Mucosa of descending colon (tissue), 3 donors: ENCODE results near the gene RUNX3. TPM values are rescaled to one million over a fixed set of nuclear protein-coding genes. Genes with fewer than 3 reads are reported as not detected.

Experiments used
- ATAC-seq: fragments of 200-7000 bp; cut with Tn5 transposase; one replicate; pipeline ENCODE4 v1.9.1; 2020; ENCODE audit warnings: mild to moderate bottlenecking, moderate library complexity
- DNase-seq, 3 donors: peaks; one replicate each; pipeline ENCODE4 v3.0.0-alpha.2; 2020
- H3K36me3 ChIP-seq: fragments of 200-600 bp; one replicate; pipeline ENCODE4 v1.8.0; 2021; ENCODE audit warnings: low read depth, mild to moderate bottlenecking
- H3K4me1 ChIP-seq: fragments of 200-600 bp; one replicate; pipeline ENCODE4 v1.8.0; 2021; ENCODE audit warnings: low read depth, mild to moderate bottlenecking
- H3K4me3 ChIP-seq: fragments of 200-600 bp; one replicate; pipeline ENCODE4 v1.8.0; 2021; ENCODE audit warnings: mild to moderate bottlenecking
- H3K9me3 ChIP-seq: fragments of 200-600 bp; one replicate; pipeline ENCODE4 v1.8.0; 2021; ENCODE audit warnings: mild to moderate bottlenecking
- intact Hi-C, 2 donors: fragments of 100-400 bp; cut with DNase I in 1 of 2; cut with micrococcal nuclease in 1 of 2; formaldehyde crosslinking; loops; one replicate each; pipeline versions ENCODE4 v1.11.0 to v1.11.1; 2022; cut with DNase I, micrococcal nuclease
- total RNA-seq, 3 donors: library from RNA; stranded (reverse); fragmentation: NEBNext Ultra II Directional in 2 of 3; extraction: Animal tissue kit (Norgen Biotek cat#: 25700) in 2 of 3; gene quantifications; one replicate each; pipeline versions ENCODE4 v1.2.1 to v1.2.4, GENCODE V29; 2021 to 2023
- TF ChIP-seq, protein P1 (sequence below): fragments of 200-600 bp; IDR thresholded peaks from one replicate; pipeline ENCODE4 v1.8.0; 2022; ENCODE audit warnings: antibody characterized with exemption, mild to moderate bottlenecking
- donor health status: DM: no; HTN: no; CAD: no; lungs with moderate emphysema.
- donor health status: DM: no; HTN: no; CAD: no.
- donor health status: DM: no; HTN: yes; CAD: no.

RUNX3 gene
- total RNA-seq, 3 donors from 2014 or later, result 3.2 to 6.1 (median 5.0) TPM

DNA sequence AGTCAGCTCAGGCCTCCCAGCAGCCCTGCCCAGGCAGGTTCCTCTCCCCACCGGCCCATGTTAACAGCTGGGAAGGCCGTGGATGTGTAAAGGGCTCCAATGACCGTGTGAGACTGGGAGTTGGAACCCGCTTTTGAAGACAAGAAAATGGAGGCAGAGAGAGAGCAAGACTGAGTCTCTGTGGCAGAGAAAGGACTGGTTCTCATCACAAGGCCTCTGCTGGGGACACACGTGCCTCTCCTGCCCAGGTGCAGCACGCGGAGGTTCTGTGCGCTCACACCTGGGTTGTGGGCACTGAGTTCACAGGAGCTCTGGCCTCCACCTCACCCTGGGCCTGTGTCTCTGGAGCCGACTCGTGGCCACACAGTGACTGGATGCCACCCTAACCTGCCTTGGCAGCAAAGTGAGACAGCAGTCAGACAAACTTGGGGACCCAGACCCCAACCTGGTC, 27.0 kb downstream of the RUNX3 start:
- no peaks in the 10 kb centered on the region for H3K36me3 ChIP-seq
- ATAC-seq (no peak), DNase-seq (peak in 1 of 3 donors; percentile 6)
- H3K9me3 ChIP-seq, result no peaks in the 10 kb centered on the region
- no peaks in the 10 kb centered on the region for H3K4me1 ChIP-seq
- TF ChIP-seq, protein P1, sequence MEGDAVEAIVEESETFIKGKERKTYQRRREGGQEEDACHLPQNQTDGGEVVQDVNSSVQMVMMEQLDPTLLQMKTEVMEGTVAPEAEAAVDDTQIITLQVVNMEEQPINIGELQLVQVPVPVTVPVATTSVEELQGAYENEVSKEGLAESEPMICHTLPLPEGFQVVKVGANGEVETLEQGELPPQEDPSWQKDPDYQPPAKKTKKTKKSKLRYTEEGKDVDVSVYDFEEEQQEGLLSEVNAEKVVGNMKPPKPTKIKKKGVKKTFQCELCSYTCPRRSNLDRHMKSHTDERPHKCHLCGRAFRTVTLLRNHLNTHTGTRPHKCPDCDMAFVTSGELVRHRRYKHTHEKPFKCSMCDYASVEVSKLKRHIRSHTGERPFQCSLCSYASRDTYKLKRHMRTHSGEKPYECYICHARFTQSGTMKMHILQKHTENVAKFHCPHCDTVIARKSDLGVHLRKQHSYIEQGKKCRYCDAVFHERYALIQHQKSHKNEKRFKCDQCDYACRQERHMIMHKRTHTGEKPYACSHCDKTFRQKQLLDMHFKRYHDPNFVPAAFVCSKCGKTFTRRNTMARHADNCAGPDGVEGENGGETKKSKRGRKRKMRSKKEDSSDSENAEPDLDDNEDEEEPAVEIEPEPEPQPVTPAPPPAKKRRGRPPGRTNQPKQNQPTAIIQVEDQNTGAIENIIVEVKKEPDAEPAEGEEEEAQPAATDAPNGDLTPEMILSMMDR, result no peak
- H3K4me3 ChIP-seq, result no peak overlapping the region
- intact Hi-C loops, result no loop called here

DNA sequence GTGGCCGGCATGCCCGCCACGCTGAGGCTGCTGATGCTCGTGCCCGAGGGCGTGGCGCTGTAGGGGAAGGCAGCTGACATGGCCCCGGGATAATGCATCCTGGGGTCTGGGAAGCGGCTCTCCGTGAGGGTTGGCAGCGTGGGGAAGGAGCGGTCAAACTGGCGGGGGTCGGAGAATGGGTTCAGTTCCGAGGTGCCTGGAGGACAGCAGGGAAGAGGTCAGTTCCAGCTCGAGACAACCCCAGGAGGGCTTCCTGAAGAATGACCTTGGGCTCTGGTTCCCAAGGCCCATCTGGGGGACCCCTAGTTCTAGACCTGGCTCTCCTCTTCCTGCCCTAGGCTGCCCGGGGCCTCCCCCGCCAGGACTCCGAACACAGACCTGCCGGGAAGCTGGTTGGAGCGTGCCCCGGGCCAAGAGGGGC, 27.6 kb downstream of the RUNX3 start:
- DNase-seq (peak in 1 of 3 donors; percentile 21), ATAC-seq (no peak)
- intact Hi-C loops, result no loop called here
- no peaks in the 10 kb centered on the region for H3K9me3 ChIP-seq
- no peaks in the 10 kb centered on the region for H3K36me3 ChIP-seq
- TF ChIP-seq, protein P1, result no peak
- no peak overlapping the region for H3K4me3 ChIP-seq
- H3K4me1 ChIP-seq, result peaks cover 4% of the 10 kb centered on the region

DNA sequence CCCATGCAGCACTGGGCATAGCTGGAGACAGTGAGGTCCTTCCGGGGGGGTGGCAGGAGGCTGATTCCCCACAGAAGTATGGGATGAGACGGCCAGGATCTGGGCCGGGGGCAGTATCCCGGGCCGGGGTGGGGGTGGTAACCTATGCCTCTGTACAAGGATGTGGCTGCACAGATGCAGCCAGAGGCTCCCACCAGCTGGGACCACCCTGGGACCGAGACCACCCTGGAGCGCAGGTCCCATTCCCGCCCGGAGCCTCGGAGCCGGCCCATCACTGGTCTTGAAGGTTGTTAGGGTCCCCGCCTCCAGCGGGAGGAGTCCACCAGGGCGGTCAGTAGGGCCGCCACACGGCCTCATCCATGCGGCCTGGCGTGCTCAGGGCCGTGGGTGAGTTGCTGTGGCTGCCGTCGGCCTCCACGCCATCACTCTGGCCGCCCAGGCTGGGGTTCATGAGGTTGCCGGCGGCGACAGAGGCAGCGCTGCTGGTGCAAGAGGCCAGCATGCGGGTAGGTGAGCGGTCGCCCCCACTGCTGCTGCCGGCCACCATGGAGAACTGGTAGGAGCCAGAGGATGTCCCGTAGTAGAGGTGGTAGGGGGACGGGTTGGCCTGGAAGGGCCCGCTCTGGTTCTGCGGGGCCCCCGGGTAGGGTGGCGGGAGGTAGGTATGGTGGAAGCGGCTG, 28.1 kb downstream of the RUNX3 start:
- intact Hi-C loops, result no loop called here
- ATAC-seq (no peak), DNase-seq (peak in 1 of 3 donors; percentile 20)
- TF ChIP-seq, protein P1, result no peak
- Histone ChIP-seq H3K36me3 (no peaks in the 10 kb centered on the region), H3K4me3 (no peak overlapping the region), H3K4me1 (peaks cover 4% of the 10 kb centered on the region), H3K9me3 (no peaks in the 10 kb centered on the region)

DNA sequence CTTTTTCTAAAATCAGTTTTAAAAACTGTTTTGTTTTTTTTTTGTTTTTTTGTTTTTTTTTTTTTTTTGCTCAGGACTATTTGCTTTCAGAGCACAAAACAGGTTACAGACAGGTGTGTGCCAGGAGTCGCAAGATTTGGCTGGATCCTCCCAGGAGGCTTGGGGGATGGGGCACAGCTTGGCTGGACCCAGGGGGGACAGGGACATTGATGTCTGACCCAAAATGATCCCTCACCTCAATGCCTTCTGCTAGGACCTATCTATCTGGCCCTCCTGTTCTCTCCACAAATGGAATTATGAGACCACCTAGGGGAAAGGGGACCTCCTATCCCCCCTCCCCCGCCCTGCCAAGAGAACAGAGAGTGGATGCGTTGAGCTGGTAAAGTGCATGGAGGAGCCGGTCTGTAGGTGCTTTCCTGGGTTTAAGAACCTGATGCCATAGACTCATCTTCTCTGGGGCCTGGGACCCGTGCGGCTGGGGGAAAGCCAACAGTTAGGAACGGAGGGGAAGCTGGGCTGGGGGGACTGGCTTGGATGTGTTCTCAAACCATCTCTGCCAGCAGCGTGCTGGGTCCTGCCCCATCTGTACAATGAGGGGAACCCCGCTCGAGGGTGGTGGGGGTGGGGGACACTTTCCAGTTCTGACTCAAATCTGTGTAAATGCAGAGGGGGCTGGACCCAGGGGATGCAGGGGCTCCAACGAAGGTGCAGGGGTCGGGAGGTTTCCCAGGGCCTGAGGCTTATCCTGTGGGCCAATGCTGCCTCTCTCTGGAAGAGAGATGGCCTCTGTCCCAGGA, 28.9 kb downstream of the RUNX3 start:
- Histone ChIP-seq H3K9me3 (no peaks in the 10 kb centered on the region), H3K4me1 (peaks cover 4% of the 10 kb centered on the region), H3K36me3 (no peaks in the 10 kb centered on the region), H3K4me3 (no peak overlapping the region)
- TF ChIP-seq, protein P1, result no peak
- peak in 1 of 3 donors; percentile 19 for DNase-seq
- intact Hi-C loops, result no loop called here
- no peak for ATAC-seq

DNA sequence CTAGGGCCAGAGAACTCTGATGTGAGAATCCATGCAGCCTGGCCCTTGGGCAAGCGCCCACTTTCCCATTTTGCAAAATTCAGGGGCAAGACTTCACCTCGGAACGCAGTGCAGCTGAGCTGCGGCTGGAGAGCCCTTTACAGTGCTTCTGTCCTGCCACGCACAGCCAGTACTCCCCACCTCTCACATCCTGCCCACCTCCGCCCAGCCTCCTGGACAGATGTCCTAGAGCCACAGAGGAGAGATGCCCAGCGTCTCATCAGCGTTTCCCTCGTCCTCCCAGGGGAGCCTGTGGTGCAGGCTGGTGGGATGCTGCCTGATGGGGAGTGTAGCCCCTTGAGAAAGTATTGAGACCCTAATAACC, 29.6 kb downstream of the RUNX3 start:
- TF ChIP-seq, protein P1, result no peak
- no peaks in the 10 kb centered on the region for H3K9me3 ChIP-seq
- no peak overlapping the region for H3K4me3 ChIP-seq
- no peaks in the 10 kb centered on the region for H3K36me3 ChIP-seq
- DNase-seq, result peak in 1 of 3 donors; percentile 15
- peaks cover 4% of the 10 kb centered on the region for H3K4me1 ChIP-seq
- ATAC-seq, result no peak
- intact Hi-C loops, result no loop called here
